Mesenchymal stem cell (in vitro differentiated cells and primary cell): ENCODE measurements around the gene NRG3.

Source experiments
- DNase-seq: peaks from one replicate; pipeline ENCODE4 v3.0.0-alpha.2; 2013
- H2AFZ ChIP-seq: one replicate; pipeline ENCODE4 v1.6.1; 2013; ENCODE audit warnings: low read depth, mild to moderate bottlenecking, control low read depth, inconsistent platforms, low read length, moderate library complexity
- H2AK5ac ChIP-seq: 2 replicates; pipeline ENCODE4 v1.6.1; 2013; ENCODE audit warnings: low read length, moderate library complexity, mild to moderate bottlenecking, inconsistent platforms; ENCODE audit not compliant: severe bottlenecking
- H2BK120ac ChIP-seq: one replicate; pipeline ENCODE4 v1.6.1; 2013; ENCODE audit warnings: low read depth, mild to moderate bottlenecking, inconsistent platforms, low read length, moderate library complexity
- H2BK12ac ChIP-seq, 2 experiments: one replicate each; pipeline ENCODE4 v1.6.1; 2013; ENCODE audit warnings: inconsistent platforms in 2 of 2, low read length in 2 of 2, mild to moderate bottlenecking in 2 of 2, moderate library complexity in 2 of 2, control low read depth in 1 of 2
- H2BK15ac ChIP-seq: one replicate; pipeline ENCODE4 v1.6.1; 2013; ENCODE audit warnings: mild to moderate bottlenecking, low read depth, inconsistent platforms; ENCODE audit not compliant: poor library complexity, severe bottlenecking
- H2BK5ac ChIP-seq: 2 replicates; pipeline ENCODE4 v1.6.1; 2013; ENCODE audit warnings: low read depth, mild to moderate bottlenecking, low read length, control low read depth, inconsistent platforms; ENCODE audit not compliant: poor library complexity, severe bottlenecking
- H3K14ac ChIP-seq, 2 experiments: one replicate each; pipeline ENCODE4 v1.6.1; 2013; ENCODE audit warnings: inconsistent platforms in 2 of 2, low read length in 2 of 2, control low read depth in 1 of 2, mild to moderate bottlenecking in 1 of 2, moderate library complexity in 1 of 2
- H3K18ac ChIP-seq, 2 experiments: one replicate each; pipeline ENCODE4 v1.6.1; 2013; ENCODE audit warnings: inconsistent platforms in 2 of 2, low read length in 2 of 2, control low read depth in 1 of 2, low read depth in 1 of 2, mild to moderate bottlenecking in 1 of 2
- H3K23ac ChIP-seq, 2 experiments: one replicate each; pipeline ENCODE4 v1.6.1; 2013; ENCODE audit warnings: inconsistent platforms in 2 of 2, low read length in 2 of 2, mild to moderate bottlenecking in 2 of 2, moderate library complexity in 2 of 2, control low read depth in 1 of 2
- H3K27ac ChIP-seq: 2 replicates; pipeline ENCODE4 v1.5.1; 2013; ENCODE audit warnings: mild to moderate bottlenecking, moderate library complexity, low read length, control low read depth, inconsistent platforms; ENCODE audit not compliant: poor library complexity, severe bottlenecking
- H3K27me3 ChIP-seq, 2 experiments: 2 replicates each; pipeline versions ENCODE4 v1.6.1 to v1.7.0; 2013; ENCODE audit warnings: low read length in 2 of 2, mild to moderate bottlenecking in 2 of 2, moderate library complexity in 2 of 2, control low read depth in 1 of 2, inconsistent platforms in 1 of 2; ENCODE audit not compliant: control insufficient read depth in 1 of 2, insufficient read depth in 1 of 2
- H3K36me3 ChIP-seq, 2 experiments: 2 replicates each; pipeline versions ENCODE4 v1.6.1 to v1.7.0; 2013; ENCODE audit warnings: low read length in 2 of 2, control low read depth in 1 of 2, inconsistent platforms in 1 of 2, low read depth in 1 of 2, mild to moderate bottlenecking in 1 of 2; ENCODE audit not compliant: insufficient read depth in 2 of 2, control insufficient read depth in 1 of 2
- H3K4ac ChIP-seq, 2 experiments: one replicate each; pipeline ENCODE4 v1.6.1; 2013; ENCODE audit warnings: inconsistent platforms in 2 of 2, low read length in 2 of 2, mild to moderate bottlenecking in 2 of 2, moderate library complexity in 2 of 2, control low read depth in 1 of 2, low read depth in 1 of 2
- H3K4me1 ChIP-seq: 2 replicates; pipeline ENCODE4 v1.6.1; 2013; ENCODE audit warnings: low read depth, low read length, control low read depth; ENCODE audit not compliant: control insufficient read depth, insufficient read depth
- H3K4me2 ChIP-seq: 2 replicates; pipeline ENCODE4 v1.6.1; 2013; ENCODE audit warnings: low read length, mild to moderate bottlenecking, inconsistent platforms; ENCODE audit not compliant: poor library complexity, severe bottlenecking
- H3K4me3 ChIP-seq, 2 experiments: 2 replicates each; pipeline versions ENCODE4 v1.5.1 to v1.7.0; 2013; ENCODE audit warnings: low read length in 2 of 2, mild to moderate bottlenecking in 2 of 2, control low read depth in 1 of 2, low read depth in 1 of 2; ENCODE audit not compliant: insufficient read depth in 1 of 2
- H3K79me1 ChIP-seq: replicated peaks from 2 replicates; pipeline ENCODE4 v1.6.1; 2013; ENCODE audit warnings: mild to moderate bottlenecking, control low read depth, low read length, inconsistent platforms; ENCODE audit not compliant: poor library complexity, severe bottlenecking
- H3K9ac ChIP-seq: 2 replicates; pipeline ENCODE4 v1.7.0; 2013; ENCODE audit warnings: mild to moderate bottlenecking, low read length, moderate library complexity
- H3K9me3 ChIP-seq: 2 replicates; pipeline ENCODE4 v1.7.0; 2013; ENCODE audit warnings: mild to moderate bottlenecking, low read length; ENCODE audit not compliant: control insufficient read depth
- H4K8ac ChIP-seq: one replicate; pipeline ENCODE4 v1.6.1; 2013; ENCODE audit warnings: inconsistent platforms, mild to moderate bottlenecking, low read length, moderate library complexity
- H4K91ac ChIP-seq: one replicate; pipeline ENCODE4 v1.6.1; 2013; ENCODE audit warnings: mild to moderate bottlenecking, low read length, inconsistent platforms
- WGBS: methylation state at CpG from one replicate; pipeline ENCODE4 v1.1.7; 2013; ENCODE audit warnings: mixed read lengths; 5-methylcytosine and 5-hydroxymethylcytosine counted together

The NRG3 gene

DNA sequence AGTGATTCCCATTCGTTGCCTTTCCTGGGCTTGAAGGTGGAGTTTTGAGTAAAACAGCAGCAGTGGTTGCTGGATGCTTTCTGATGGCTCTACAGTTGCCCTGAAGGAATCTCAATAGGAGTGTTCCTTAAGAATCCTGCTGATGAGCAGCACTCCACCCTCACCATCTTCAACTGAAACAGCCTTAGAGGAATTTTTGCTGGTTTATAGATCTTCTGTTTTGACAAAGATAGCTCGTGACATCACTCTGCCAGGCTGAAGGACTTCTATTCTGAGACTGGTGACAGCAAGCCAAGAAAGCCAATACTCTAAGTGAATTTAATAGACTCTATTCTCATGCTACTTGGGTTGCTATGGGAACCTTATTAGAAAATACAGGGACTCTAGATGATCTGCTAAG is 1014.7 kb downstream of the NRG3 start:
- no peaks in the 10 kb centered on the region for H3K36me3 ChIP-seq
- no peaks in the 10 kb centered on the region for H3K9me3 ChIP-seq
- no peak overlapping the region for H3K14ac ChIP-seq
- H3K4ac ChIP-seq = no peak overlapping the region
- H2BK12ac ChIP-seq = no peak overlapping the region
- no peak overlapping the region for H4K91ac ChIP-seq
- no peaks in the 10 kb centered on the region for H3K79me1 ChIP-seq
- no peak overlapping the region for H2AK5ac ChIP-seq
- H3K18ac ChIP-seq = no peak overlapping the region
- H2BK120ac ChIP-seq = no peak overlapping the region
- WGBS = 100% methylated on average over 1 of the region's 2 CpGs
- H2BK15ac ChIP-seq = no peak overlapping the region
- no peak for DNase-seq
- H3K23ac ChIP-seq = no peak overlapping the region
- H2AFZ ChIP-seq = no peak overlapping the region
- H4K8ac ChIP-seq = no peak overlapping the region
- H3K4me3 ChIP-seq = no peak overlapping the region
- no peak overlapping the region for H3K9ac ChIP-seq
- H3K27ac ChIP-seq = no peak overlapping the region
- no peak overlapping the region for H3K4me2 ChIP-seq
- no peaks in the 10 kb centered on the region for H3K27me3 ChIP-seq
- no peaks in the 10 kb centered on the region for H3K4me1 ChIP-seq
- no peak overlapping the region for H2BK5ac ChIP-seq

DNA sequence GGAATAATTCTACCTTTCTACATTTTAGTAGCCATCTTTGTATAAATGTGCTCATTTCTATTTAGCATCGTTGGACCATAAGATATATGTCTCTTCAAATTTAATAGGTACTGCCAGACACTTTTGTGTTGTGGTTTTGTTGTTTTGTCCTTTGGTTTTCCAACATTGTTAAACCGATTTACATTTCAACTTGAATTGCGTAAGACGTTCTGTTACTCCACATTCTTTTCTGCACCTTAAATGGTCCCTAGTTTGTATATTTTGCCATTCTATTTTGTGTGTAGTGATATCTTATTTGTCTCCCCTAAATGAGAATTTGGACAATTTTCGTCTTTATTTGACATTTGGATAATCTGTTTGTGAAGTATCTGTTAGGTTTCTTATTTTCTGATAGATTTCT is 1015.6 kb downstream of the NRG3 start:
- Histone ChIP-seq H3K9me3 (no peaks in the 10 kb centered on the region), H3K4me2 (no peak overlapping the region)

GRCh38 chr10:82908096-82908495 is 1033.1 kb downstream of the NRG3 start:
- Histone ChIP-seq H3K9me3 (peaks cover 11% of the 10 kb centered on the region), H3K4me1 (no peaks in the 10 kb centered on the region), H3K27me3 (no peaks in the 10 kb centered on the region), H3K4ac (no peak overlapping the region), H3K4me3 (no peak overlapping the region), H2BK120ac (no peak overlapping the region), H2BK5ac (no peak overlapping the region), H3K36me3 (no peaks in the 10 kb centered on the region), H4K8ac (no peak overlapping the region), H3K27ac (no peak overlapping the region), H4K91ac (no peak overlapping the region), H3K9ac (no peak overlapping the region), H3K4me2 (no peak overlapping the region), H2AFZ (no peak overlapping the region), H2AK5ac (no peak overlapping the region), H3K18ac (no peak overlapping the region), H3K14ac (no peak overlapping the region), H2BK15ac (no peak overlapping the region), H2BK12ac (no peak overlapping the region), H3K79me1 (no peaks in the 10 kb centered on the region), H3K23ac (no peak overlapping the region)
- WGBS = 100% methylated on average over 1 of the region's 1 CpG
- no peak for DNase-seq

More for the DNA sequence above, 1015.6 kb downstream of the NRG3 start:
- Histone ChIP-seq H2AFZ (no peak overlapping the region), H4K91ac (no peak overlapping the region), H3K4me1 (no peaks in the 10 kb centered on the region), H2AK5ac (no peak overlapping the region), H4K8ac (no peak overlapping the region), H2BK15ac (no peak overlapping the region), H2BK120ac (no peak overlapping the region), H2BK5ac (no peak overlapping the region), H3K23ac (no peak overlapping the region), H3K4ac (no peak overlapping the region), H3K14ac (no peak overlapping the region), H3K27me3 (no peaks in the 10 kb centered on the region), H3K4me3 (no peak overlapping the region), H3K18ac (no peak overlapping the region), H3K36me3 (no peaks in the 10 kb centered on the region), H3K9ac (no peak overlapping the region), H3K27ac (no peak overlapping the region), H2BK12ac (no peak overlapping the region), H3K79me1 (no peaks in the 10 kb centered on the region)
- DNase-seq = no peak
- WGBS = 95% methylated on average over 3 of the region's 5 CpGs

- no peak overlapping the region for H2BK5ac ChIP-seq
- H2AK5ac ChIP-seq = no peak overlapping the region
- H3K4ac ChIP-seq = no peak overlapping the region
- H4K8ac ChIP-seq = peak overlapping the region; percentile 7
- DNase-seq = no peak
- no peak overlapping the region for H3K14ac ChIP-seq
- no peaks in the 10 kb centered on the region for H3K4me1 ChIP-seq
- WGBS = 91% methylated on average over 6 of the region's 6 CpGs
- H3K27me3 ChIP-seq = no peaks in the 10 kb centered on the region
- H3K23ac ChIP-seq = no peak overlapping the region
- no peak overlapping the region for H3K27ac ChIP-seq
- no peak overlapping the region for H2BK12ac ChIP-seq
- H2BK15ac ChIP-seq = no peak overlapping the region
- no peak overlapping the region for H3K4me3 ChIP-seq
- peak overlapping the region; percentile 70 for H4K91ac ChIP-seq
- H3K36me3 ChIP-seq = no peaks in the 10 kb centered on the region
- no peak overlapping the region for H3K4me2 ChIP-seq
- no peak overlapping the region for H2BK120ac ChIP-seq
- no peak overlapping the region for H3K9ac ChIP-seq
- H3K9me3 ChIP-seq = peaks cover 11% of the 10 kb centered on the region
- peak overlapping the region in 1 of 2 experiments; percentile 13 for H3K18ac ChIP-seq
- H3K79me1 ChIP-seq = no peaks in the 10 kb centered on the region
- H2AFZ ChIP-seq = no peak overlapping the region
These were observed 1033.8 kb downstream of the NRG3 start for GRCh38 chr10:82908751-82909150.
